SHP77 (cell line): ENCODE data around the gene FAM163B.

Experiments
- DNase-seq, 2 experiments: peaks; one replicate each; lab custom pipeline; 2025; lab: John Stamatoyannopoulos, UW

The FAM163B gene

DNA sequence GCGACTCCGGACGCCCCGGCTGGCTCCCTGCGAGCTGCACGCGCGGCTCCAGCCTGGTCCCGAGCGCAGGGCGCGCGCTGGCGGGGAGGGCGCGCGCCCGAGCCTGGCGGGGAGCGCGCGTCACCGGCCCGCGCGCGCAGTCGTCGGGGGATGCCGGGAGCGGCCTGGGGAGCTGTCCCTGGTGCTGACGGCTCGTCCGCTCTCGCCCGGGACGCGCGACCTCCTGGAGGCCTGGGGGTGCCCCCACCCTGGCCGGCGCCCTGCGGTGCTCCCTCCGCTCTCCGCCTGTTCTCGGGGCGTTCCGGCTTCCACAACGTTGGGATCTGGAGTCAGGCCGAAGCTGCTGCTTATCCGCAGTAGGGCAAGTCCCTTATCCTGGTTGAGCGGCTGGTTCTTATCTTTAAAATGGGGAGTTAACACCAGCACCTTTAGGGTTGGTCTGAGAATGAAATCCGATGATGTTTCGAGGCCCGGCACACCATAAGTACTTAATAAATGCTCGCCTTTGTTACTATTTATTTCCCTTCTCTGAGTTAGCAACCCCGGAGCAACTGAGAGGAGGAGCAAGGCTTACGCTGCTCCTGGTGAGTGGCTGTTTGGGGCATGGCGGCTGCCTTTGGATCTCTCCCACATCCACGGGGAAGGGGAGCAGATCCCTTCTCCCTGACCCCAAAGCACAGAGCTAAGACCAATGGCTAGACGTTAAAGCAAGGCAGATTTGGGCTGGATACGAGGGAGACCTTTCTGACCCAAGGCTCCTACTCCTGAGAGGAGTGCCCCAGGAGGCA lies at the start of gene FAM163B:
TSS of gene FAM163B (minus strand) at position 79 of the 788 bp plus-strand sequence. CDS start 29,166 bp downstream, outside the sequence.
- DNase-seq: no peak

GRCh38 chr9:133657120-133657661 lies 48.0 kb upstream of the FAM163B start:
- peak; percentile 15 to 44 for DNase-seq

GRCh38 chr9:133656211-133657119 lies 47.3 kb upstream of the FAM163B start:
- peak in 1 of 2 experiments; percentile 41 for DNase-seq

DNA sequence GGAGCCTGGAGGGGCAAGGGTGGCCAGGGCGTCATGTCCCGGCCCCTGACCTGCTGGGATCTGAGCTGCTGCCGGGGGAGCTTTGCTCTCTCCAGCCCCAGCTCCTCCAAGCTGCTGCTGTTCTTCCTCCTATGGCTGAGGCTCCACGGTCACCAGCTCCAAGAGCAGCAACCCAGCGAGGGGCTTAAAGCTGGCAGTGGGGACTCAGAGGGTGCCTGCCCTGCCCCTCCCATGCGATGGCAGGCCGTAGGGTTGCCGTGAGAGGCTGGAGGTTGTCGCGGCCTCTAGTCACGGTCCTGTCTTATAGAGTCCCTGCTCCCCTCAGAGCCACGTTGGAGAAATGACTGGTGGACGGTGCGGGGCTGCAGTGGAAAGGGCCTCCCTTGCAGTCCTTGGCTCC lies 46.5 kb upstream of the FAM163B start:
- no peak for DNase-seq

DNA sequence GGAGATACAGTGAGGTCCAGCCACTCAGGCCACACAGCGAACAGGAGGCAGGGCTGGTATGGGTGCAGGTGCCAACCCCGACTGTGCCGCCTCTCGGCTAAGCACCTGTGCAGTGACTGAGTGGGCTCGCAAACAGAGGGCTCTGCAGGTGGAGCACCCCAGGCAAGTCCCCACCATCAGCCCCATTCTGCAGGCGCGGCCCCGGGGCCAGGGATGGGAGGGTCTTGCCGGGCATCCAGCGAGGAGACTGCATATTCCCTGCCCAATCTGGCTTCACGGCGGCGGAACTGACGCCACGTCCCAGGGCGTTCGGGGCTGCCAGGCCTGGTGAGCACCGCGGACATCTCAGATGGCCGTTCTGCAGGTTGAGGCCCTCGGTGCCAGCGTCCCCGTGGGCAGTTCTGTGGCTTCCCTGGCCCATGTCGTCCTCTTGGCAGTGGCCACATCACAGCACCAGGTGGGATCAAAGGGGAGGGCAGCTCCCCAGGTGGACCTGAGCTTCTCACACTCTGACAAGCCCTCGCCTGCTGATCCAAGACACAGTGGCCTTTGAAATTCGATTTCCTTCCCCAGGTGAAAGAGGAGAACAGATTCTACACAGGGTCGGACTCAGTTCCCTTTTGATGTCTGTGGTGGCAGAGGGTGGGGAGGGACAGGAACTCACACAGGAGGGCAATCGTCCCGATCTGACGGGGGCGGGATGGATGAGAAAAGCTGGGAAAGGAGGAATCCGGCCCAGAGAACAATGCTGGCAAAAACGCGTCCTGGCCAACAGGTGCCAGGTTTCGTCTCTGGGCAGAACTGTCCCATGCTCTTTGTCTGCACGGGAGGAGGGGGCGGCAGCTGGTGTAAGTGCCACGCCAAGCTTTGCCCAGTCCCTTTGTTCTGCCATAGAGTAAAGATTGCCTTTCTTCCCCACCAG lies 45.8 kb upstream of the FAM163B start:
- DNase-seq: no peak

GRCh38 chr9:133653638-133654037 lies 44.4 kb upstream of the FAM163B start:
- DNase-seq: no peak

DNA sequence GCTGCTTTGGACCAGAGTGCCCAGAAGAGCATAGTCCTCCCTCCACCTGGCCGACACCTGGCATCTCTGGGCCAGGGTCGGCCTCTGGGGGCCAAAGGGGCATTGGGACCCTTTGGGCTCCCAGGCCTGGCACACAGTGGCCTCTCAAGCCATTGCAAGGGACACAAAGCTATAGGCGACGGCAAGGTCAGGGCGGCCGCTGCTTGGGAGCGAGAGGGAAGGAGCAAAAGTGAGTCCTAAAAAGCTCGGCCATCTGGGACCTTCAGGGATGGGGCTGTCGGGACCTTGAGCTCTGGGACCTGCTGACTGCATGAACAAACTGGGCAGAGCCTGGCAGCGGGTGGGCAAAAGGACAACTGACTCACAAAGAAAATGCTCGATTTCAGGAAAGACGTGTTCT lies 40.8 kb upstream of the FAM163B start:
- DNase-seq: no peak

DNA sequence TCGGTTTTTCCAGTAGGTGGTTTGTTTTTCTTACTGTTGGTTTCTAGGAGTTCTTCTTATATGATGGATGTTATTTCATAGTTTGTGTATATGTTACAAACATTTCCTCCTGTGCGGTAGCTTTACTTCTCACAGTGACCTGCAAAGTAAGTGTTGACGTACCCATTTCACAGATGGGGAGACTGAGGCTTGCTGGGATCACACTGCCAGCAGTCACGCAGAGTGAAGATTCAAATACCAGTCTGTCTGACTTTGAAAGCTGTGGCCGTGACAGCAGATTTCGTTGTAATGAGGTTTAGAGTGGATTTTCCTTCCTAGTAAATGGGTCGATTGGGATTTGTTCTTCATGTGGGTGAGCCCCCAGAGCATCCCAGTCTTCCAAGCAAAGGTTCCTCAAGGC lies 40.0 kb upstream of the FAM163B start:
- DNase-seq: no peak

- no peak for DNase-seq
These were observed 38.7 kb upstream of the FAM163B start for GRCh38 chr9:133647765-133648469.

DNA sequence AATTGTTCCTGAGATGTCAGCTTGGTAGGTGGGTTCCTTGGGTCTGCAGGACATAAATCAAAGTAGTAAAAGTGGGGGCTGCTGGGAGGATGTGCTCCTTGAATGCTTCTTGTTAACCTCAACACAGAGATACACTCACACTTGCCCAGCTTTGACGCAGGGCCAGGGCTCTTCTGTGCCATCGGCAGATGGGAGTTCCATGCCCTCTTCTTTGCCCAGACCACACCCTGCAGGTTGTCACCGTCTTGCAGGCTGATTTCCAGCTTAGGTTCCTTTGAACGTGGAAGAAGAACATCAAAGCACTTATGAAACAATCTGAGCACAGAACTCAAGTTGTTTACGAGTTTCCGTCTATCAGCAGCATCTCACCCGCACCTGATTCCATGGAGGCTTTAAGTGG lies 38.0 kb upstream of the FAM163B start:
- no peak for DNase-seq

DNA sequence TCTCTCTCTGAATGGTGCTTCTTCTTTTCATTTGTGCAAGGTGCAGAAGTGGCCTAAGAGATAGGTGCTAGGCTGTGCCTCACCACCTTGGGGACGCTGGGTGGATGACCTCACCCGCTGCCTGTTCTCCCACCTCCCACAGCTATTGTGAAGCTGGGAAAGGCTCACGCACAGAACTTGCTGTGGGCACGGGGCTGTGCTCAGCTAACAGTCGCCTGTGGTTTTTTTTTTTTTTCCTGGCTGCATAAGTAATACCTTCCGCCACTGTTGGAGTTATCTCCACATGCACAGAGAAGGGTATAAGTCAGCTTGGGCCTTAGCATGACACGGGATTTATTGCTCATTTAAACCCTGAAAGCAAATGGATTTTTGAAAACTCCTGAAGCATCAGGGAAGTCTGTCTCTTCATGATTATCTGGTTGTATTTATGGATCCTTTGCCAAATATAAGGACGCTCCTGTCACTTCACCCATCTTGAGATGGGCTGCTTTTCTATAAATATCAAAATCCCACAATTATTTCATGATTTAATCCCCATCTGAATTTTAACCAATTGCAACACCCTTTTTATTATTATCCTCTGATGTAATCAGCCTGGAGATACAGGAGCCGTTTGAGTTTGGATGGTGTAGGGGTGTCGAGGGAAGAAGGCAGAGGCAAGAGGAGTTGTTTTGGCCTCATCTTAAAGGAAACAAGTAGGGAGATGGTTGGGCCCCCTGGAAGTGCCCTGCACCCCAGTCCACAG lies 36.0 kb upstream of the FAM163B start:
- no peak for DNase-seq

- no peak for DNase-seq
These were observed 35.0 kb upstream of the FAM163B start for GRCh38 chr9:133643978-133644760.

- no peak for DNase-seq
These were observed 34.2 kb upstream of the FAM163B start for GRCh38 chr9:133643362-133643755.

DNA sequence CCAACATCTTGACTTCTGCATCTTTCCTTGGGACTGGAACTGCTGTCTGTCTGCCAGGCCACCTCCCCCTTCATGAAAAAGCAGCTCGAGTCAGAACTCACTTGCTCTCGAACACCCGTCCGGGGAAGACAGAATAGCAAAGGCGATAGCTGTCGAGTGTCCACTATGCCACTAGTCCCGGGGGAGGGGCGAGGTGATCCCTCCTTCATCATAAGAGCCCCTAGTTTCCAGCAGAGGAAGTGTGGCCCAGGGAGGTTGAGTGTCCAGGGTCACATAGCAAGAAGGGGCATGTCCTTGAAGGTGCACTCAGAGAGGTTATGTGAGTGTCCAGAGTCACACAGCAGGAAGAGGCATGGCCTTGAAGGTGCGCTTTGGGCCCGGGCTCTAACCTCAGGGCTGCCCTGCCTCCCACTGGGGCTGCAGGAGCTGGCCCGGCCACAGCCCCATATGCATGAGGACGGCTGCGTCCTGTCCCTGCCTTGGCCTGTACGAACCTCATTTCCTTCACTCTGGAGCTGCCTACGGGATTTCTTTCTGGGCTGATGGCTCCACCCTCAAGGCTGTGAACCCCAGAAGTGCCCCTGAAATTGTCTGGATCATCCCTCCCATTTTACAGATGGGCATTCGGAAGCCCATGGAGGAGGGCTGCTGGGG lies 33.6 kb upstream of the FAM163B start:
- DNase-seq: no peak

DNA sequence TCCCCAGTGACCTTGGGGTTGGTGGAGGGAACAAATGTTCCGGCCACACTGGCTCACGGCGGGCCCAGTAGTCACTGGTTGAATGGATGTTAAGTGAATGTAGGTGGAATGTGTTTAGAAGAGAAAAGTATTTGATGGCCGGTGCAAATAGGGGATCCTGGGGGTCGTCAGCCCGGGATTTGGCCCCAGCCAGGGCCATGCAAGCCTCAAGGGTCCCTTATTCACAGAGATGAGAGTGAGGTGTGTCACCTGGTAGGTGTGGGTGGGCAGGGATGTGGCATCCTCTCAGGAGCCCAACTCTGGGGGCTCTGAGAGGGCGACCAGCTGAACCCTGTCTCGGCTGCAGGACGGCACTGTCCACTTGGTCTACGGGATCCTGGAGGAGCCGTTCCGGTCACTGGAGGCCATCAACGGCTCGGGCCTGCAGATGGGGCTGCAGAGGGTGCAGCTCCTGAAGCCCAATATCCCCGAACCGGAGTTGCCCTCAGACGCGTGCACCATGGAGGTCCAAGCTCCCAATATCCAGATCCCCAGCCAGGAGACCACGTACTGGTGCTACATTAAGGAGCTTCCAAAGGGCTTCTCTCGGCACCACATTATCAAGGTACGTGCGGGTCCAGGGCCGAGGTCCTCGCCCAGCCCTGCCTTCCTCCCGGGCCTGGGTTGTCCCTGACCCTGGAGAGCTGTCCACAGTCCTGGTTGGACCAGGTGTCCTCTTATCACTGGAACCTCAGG lies 32.8 kb upstream of the FAM163B start:
- no peak for DNase-seq

DNA sequence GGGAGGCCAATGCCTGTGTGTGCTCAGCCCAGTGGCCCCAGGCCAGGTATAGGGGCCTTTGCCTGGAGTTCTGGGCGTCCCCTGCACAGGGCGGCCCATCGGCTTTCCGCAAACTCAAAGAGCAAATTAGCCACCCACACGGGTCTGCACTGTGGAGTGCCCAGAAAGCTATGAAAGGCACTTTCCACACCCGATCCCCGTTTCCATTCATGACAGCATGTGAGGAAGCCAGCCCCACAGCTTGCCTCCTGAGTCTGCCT lies 32.1 kb upstream of the FAM163B start:
- DNase-seq: no peak

GRCh38 chr9:133640580-133641395 lies 31.6 kb upstream of the FAM163B start:
- DNase-seq: no peak

DNA sequence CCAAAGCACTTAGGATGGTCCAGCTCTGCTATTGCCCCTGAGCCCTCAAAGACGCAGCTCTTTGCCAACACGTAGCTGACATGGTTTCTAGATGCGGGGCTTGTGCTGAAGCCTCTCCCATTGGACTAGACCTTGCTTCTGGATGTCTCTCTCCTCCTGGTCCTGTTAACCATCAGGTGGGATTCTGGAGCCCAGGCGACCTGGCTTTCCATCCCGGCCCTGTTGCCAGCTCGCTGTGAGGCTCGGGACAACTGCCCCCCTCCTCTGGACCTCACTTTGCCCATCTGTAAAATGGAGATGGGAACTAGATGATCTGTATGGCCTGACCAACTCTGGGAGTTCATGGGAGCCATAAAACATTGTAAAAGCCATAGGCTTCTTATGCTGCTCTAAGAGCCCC lies 31.0 kb upstream of the FAM163B start:
- DNase-seq: no peak
